OCI-LY1 (cell line): ENCODE results near the gene TNIP1.

Experiments used
- H2AFZ ChIP-seq: fragments of 200-600 bp; sonication (generic), shearing (Covaris generic); 2 replicates; pipeline ENCODE4 v1.6.0; 2014; ENCODE audit warnings: antibody characterized with exemption, mild to moderate bottlenecking, low read length
- H3F3A ChIP-seq: fragments of 200-600 bp; sonication (generic), shearing (Covaris generic); 2 replicates; pipeline ENCODE4 v1.6.0; 2014; ENCODE audit warnings: mild to moderate bottlenecking, antibody characterized with exemption, low read length, moderate library complexity; ENCODE audit not compliant: insufficient read depth
- H3K27ac ChIP-seq: fragments of 200-600 bp; sonication (generic); 2 replicates; pipeline ENCODE4 v1.5.1; 2014; ENCODE audit warnings: low read length, mixed run types, mild to moderate bottlenecking, low read depth; ENCODE audit not compliant: poor library complexity, severe bottlenecking
- H3K27me3 ChIP-seq: fragments of 200-600 bp; sonication (generic); 2 replicates; pipeline ENCODE4 v1.6.0; 2014; ENCODE audit warnings: antibody characterized with exemption, mild to moderate bottlenecking, low read length, moderate library complexity; ENCODE audit not compliant: insufficient read depth
- H3K36me3 ChIP-seq: fragments of 200-600 bp; sonication (generic); 2 replicates; pipeline ENCODE4 v1.6.1; 2014; ENCODE audit warnings: mild to moderate bottlenecking, antibody characterized with exemption, low read length, moderate library complexity, mixed read lengths; ENCODE audit not compliant: insufficient read depth
- H3K4me1 ChIP-seq: fragments of 200-600 bp; sonication (generic); 2 replicates; pipeline ENCODE4 v1.5.1; 2014; ENCODE audit warnings: mild to moderate bottlenecking, low read length, moderate library complexity; ENCODE audit not compliant: insufficient read depth, severe bottlenecking
- H3K4me2 ChIP-seq: fragments of 200-600 bp; sonication (generic), shearing (Covaris generic); 2 replicates; pipeline ENCODE4 v1.6.1; 2014; ENCODE audit warnings: low read length
- H3K4me3 ChIP-seq: fragments of 200-600 bp; sonication (generic); 2 replicates; pipeline ENCODE4 v1.5.1; 2014; ENCODE audit warnings: low read length, low read depth, mild to moderate bottlenecking, mixed read lengths; ENCODE audit not compliant: poor library complexity, severe bottlenecking
- H3K79me2 ChIP-seq: fragments of 200-600 bp; shearing (Covaris generic); 2 replicates; pipeline ENCODE4 v1.6.1; 2016; ENCODE audit warnings: mixed run types, low read length, mixed read lengths; ENCODE audit not compliant: insufficient read depth
- H3K9ac ChIP-seq: fragments of 200-600 bp; sonication (generic), shearing (Covaris generic); 2 replicates; pipeline ENCODE4 v1.6.1; 2014; ENCODE audit warnings: mild to moderate bottlenecking, low read length, mixed read lengths
- H3K9me2 ChIP-seq: fragments of 200-600 bp; sonication (generic), shearing (Covaris generic); 2 replicates; pipeline ENCODE4 v1.6.1; 2014; ENCODE audit warnings: low read depth, mild to moderate bottlenecking, low read length, mixed read lengths
- H3K9me3 ChIP-seq: fragments of 200-600 bp; shearing (Covaris generic); 2 replicates; pipeline ENCODE4 v1.6.1; 2014; ENCODE audit warnings: low read length, mixed read lengths
- H4K20me1 ChIP-seq: fragments of 200-600 bp; sonication (generic), shearing (Covaris generic); 2 replicates; pipeline ENCODE4 v1.6.0; 2016; ENCODE audit warnings: mild to moderate bottlenecking, low read length; ENCODE audit not compliant: insufficient read depth
- EZH2 ChIP-seq: fragments of 200-600 bp; sonication (generic), shearing (Covaris generic); IDR thresholded peaks from 2 replicates; pipeline ENCODE4 v1.8.0; 2017; ENCODE audit warnings: borderline replicate concordance, mixed run types, mild to moderate bottlenecking, antibody characterized with exemption, low read length, moderate library complexity, mixed read lengths
- TF ChIP-seq, protein P1 (sequence below): fragments of 200-600 bp; sonication (generic), shearing (Covaris generic); IDR thresholded peaks from 2 replicates; pipeline ENCODE4 v1.5.1; 2017; ENCODE audit warnings: mild to moderate bottlenecking, antibody characterized with exemption, low read length, moderate library complexity, mixed read lengths

Gene TNIP1

DNA sequence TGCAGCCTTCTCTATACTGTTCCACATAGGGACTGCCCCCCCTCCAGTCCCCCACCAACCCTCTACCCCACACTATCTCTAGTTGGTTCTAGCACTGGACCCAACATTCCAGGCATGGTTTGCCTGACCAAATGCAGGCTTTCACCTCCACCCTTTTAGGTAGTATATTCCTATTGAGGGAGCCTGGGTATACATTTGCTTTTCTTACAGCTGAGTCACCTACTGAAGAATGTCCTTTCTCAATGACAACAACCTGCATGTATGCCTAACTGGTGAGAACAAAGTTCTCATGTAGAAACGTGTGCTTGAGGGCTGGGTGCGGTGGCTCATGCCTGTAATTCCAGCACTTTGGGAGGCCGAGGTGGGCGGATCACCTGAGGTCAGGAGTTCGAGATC, 8.2 kb downstream of the TNIP1 start:
- H3K9me2 ChIP-seq = no peaks in the 10 kb centered on the region
- no peaks in the 10 kb centered on the region for H3F3A ChIP-seq
- H3K27me3 ChIP-seq = no peaks in the 10 kb centered on the region
- H3K4me2 ChIP-seq = peak overlapping the region; percentile 25; the same call in 1 of the 2 replicates
- H3K9ac ChIP-seq = no peak overlapping the region
- H3K27ac ChIP-seq = peak overlapping the region; percentile 94
- peaks cover 64% of the 10 kb centered on the region for H3K36me3 ChIP-seq
- no peak for TF ChIP-seq EZH2
- TF ChIP-seq, protein P1, sequence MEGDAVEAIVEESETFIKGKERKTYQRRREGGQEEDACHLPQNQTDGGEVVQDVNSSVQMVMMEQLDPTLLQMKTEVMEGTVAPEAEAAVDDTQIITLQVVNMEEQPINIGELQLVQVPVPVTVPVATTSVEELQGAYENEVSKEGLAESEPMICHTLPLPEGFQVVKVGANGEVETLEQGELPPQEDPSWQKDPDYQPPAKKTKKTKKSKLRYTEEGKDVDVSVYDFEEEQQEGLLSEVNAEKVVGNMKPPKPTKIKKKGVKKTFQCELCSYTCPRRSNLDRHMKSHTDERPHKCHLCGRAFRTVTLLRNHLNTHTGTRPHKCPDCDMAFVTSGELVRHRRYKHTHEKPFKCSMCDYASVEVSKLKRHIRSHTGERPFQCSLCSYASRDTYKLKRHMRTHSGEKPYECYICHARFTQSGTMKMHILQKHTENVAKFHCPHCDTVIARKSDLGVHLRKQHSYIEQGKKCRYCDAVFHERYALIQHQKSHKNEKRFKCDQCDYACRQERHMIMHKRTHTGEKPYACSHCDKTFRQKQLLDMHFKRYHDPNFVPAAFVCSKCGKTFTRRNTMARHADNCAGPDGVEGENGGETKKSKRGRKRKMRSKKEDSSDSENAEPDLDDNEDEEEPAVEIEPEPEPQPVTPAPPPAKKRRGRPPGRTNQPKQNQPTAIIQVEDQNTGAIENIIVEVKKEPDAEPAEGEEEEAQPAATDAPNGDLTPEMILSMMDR = no peak
- no peak overlapping the region for H2AFZ ChIP-seq
- no peak overlapping the region for H3K4me3 ChIP-seq
- no peaks in the 10 kb centered on the region for H3K9me3 ChIP-seq
- peaks cover 82% of the 10 kb centered on the region for H3K79me2 ChIP-seq
- H4K20me1 ChIP-seq = no peaks in the 10 kb centered on the region
- peaks cover 74% of the 10 kb centered on the region for H3K4me1 ChIP-seq

DNA sequence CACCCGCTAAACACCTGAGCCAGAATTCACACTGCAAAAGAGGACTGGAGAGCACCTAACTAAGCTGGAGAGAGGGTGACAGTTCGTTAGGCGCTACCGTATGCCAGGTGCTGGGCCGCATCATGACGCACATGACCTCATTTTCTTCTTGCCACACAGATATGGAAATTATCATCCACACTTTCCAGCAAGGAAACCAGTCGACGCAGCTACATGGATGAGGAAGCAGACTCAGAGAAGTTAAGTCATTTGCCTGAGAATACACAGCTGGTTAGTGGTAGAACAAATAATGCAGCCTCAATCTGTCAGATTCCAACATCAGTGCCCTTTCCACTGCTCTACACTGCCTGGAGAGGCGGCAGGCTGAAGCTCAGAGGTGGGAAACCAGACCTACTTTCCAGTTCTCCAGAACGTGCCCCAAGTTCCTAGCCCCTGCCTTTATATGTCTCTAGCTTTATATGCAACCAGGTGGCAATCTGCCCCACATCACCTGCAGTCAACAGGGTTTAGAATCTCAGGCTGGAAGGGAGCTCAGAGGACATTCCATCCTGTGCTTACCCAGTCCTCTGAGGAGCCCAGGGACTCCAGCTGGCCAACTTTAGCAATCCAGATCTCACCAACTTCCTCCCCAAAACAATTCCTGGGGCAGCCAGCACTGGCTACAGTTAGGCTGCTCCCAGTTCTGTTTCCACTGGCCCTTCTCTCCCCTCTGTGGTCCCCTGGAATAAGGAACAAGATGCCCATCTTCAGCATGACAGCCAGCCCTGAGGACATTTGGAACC, 8.8 kb downstream of the TNIP1 start:
- H3K27ac ChIP-seq = peak overlapping the region; percentile 94
- H3K4me3 ChIP-seq = no peak overlapping the region
- no peak overlapping the region for H2AFZ ChIP-seq
- H3K4me1 ChIP-seq = peaks cover 74% of the 10 kb centered on the region
- H4K20me1 ChIP-seq = no peaks in the 10 kb centered on the region
- peak overlapping the region; percentile 11; the same call in 1 of the 2 replicates for H3K9ac ChIP-seq
- H3F3A ChIP-seq = no peaks in the 10 kb centered on the region
- H3K27me3 ChIP-seq = no peaks in the 10 kb centered on the region
- H3K9me3 ChIP-seq = no peaks in the 10 kb centered on the region
- H3K4me2 ChIP-seq = peak overlapping the region; percentile 25; the same call in 1 of the 2 replicates
- TF ChIP-seq, protein P1 = no peak
- TF ChIP-seq EZH2 = no peak
- H3K79me2 ChIP-seq = peaks cover 82% of the 10 kb centered on the region
- H3K9me2 ChIP-seq = no peaks in the 10 kb centered on the region
- peaks cover 64% of the 10 kb centered on the region for H3K36me3 ChIP-seq

DNA sequence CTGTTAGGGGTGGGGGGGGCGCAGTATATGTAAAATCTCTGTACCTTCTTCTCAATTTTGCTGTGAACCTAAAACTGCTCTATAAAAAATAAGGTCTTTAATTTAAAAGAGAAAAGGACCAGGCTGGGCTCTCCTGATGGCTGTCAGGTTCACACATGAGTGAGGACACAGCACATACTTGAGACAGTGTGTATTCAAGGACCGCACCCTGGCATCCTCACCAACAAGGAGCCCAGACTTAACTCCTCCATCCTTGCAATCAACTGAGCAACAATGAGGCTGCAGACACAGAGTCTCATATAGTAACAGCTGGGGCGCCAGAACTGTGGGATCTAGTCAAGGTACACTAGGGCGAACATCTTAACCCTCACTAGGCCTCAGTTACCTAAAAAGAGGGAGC, 9.8 kb downstream of the TNIP1 start:
- Histone ChIP-seq H3K9ac (peak overlapping the region; percentile 11; the same call in 1 of the 2 replicates), H3K36me3 (peaks cover 66% of the 10 kb centered on the region), H3K27ac (peak overlapping the region; percentile 94), H3F3A (no peaks in the 10 kb centered on the region), H3K9me3 (no peaks in the 10 kb centered on the region), H3K4me3 (no peak overlapping the region), H3K4me2 (peak overlapping the region; percentile 25; the same call in 1 of the 2 replicates), H2AFZ (no peak overlapping the region), H3K4me1 (peaks cover 74% of the 10 kb centered on the region), H4K20me1 (no peaks in the 10 kb centered on the region), H3K9me2 (no peaks in the 10 kb centered on the region), H3K27me3 (no peaks in the 10 kb centered on the region), H3K79me2 (peaks cover 82% of the 10 kb centered on the region)
- TF ChIP-seq, protein P1 = no peak
- TF ChIP-seq EZH2 = no peak
